Fibroblast of peridontal ligament (primary cell): Measurements from ENCODE around the gene RBPJL.

ENCODE experiments used
- DNase-seq: peaks from one replicate; pipeline ENCODE4 v3.0.0-alpha.2; 2010; ENCODE audit errors: extremely low read depth

RBPJL gene

DNA sequence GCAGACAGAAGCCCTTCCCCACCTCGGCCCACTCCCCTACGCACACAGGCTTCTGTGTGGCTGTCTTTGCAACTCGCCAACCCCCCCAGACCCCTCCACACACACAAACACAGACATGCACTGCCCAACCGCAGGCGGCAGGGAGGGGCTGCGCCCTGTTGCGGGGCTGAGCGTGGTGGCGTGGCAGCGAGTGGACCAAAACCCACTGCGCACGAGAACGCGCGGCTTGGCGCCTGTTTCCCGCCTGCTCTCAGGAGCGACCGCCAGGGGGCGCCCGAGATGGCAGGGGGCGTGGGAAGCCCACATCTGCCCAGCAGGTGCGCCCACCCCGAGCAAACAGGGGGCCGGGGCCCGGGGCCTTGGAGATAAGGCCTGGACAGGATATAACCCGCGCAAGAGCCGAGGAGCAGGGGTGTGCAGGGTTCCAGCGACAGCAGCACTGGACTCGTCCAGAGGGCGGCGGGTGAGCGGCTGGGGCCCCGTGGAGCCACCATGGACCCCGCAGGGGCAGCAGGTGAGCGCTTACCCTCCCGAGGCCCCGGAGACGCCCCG, at the start of gene RBPJL:
TSS of gene RBPJL (plus strand) at position 410 of the 552 bp plus-strand sequence. CDS start at position 493, 83 bp downstream.
- no peak for DNase-seq

DNA sequence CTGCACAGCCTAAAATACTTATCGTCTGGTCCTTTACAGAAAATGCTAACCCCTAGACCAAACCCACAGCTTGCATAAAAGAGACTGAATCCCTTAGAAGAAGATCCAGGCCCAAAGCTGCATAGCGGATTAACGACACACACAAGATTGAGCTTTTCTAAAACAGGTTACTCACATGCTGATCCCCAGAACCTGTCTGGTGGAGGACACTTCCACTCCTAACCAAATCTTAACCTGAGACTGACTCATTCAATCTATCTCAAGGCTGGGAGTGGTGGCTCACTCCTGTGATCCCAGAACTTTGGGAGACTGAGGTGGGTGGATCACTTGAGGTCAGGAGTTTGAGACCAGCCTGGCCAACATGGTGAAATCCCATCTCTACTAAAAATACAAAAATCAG, 49.5 kb upstream of the RBPJL start:
- DNase-seq = no peak

DNA sequence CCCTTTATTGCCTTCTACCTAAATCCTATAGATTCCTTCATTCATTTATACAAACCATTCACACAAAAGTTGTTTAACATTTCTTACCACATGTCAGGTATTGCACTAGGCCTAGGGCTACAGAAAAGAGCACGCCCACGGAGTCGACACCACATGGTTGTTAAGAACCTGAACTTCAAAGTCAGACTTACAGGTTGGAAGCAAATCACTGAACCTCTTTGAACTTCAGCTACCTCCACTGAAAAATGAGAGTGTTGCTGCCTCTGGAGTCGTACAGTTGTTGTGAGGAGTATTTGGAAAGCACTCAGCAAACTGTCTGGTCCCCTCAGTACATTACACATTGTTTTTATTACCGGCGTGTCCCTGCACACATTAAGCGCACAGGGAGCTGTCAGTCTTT, 48.9 kb upstream of the RBPJL start:
- no peak for DNase-seq

- no peak for DNase-seq
These were observed 48.4 kb upstream of the RBPJL start for GRCh38 chr20:45258259-45258658.

GRCh38 chr20:45258664-45259063, 48.0 kb upstream of the RBPJL start:
- no peak for DNase-seq

DNA sequence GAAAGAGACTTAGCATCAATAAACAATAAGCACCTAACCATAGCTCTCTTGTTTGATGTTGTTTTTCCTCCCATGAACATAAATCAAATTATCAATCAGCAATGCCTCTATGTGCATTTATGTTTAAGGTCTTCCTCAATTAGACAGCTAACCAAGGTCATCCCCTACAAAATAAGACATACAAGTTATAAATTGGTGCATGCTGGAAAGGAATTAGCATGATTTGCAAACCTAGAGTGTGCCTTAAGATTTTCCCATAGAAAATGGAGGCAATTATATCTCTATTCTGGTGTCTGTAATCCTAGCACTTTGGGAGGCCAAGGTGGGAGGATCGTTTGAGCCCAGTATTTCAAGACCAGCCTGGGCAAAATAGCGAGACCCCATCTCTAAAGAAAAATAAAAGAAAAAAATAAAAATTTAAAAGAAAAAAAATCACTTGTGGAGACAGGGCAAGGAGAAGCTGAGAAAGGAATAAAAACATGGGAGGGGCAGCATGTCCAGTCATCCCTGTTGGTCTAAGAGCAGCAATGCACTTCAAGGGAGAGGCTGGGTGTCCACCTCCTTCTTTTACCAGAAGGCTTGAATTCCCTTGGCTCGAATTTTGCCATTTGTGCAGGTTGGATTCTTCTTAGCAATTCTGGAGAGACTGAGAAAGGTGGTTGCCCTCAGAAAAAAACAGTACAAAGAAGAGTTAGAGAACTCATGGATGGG, 42.9 kb upstream of the RBPJL start:
- no peak for DNase-seq

DNA sequence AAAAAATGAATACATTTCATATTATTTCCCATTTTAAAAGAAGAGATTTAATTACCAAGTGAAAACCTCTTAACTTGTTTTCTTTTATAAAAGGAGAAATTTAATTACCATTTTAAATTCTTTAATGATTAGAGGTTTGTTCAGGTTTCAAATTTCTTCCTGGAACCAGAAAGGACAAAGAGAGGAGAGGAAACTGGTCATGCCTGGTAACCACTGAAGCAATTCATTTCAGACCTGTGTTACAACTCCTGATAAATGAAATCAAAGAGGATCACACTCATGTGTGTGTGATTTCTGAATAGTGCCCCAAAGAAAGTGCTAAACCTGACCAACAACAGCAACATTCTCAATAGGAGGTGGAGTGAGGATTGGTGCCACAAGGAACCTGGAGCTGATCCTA, 39.7 kb upstream of the RBPJL start:
- DNase-seq = no peak

DNA sequence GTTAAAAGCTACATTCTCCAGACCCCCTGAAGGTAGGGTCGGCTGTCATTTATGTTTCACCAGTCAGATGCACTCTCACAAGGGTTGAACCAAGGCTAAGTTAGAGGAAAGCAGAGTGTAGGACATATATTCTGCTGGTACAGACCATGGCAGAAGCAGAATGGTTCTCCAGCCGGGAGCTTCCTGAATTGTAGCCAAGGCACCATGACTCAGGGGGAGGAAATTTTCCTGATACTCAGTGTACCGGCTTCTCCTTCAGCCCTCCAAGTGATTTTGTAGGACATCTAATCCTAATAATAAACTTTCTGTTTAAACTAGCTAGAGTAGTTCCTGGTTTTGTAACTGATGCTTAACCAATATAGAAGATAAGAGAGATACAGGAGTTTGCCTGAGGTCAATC, 38.1 kb upstream of the RBPJL start:
- DNase-seq = no peak

DNA sequence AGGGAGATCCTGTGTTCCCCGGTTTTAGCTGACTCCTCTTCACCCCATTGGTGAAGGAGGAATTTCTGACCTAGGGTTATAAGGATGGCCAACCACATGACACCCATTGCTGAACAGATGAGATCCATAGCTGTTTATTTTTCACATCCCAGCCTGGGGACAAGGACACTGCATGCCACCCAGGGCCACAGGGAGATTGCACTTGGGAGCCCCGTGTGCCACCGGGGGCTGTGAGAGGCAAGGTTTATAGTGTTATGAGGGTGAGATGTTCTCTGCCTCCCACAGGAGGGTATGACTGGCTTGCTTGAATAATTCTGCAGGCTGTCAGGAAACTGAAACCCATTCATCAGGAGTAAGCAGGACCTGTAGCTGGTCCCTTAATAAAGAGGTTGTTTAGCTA, 37.6 kb upstream of the RBPJL start:
- DNase-seq = no peak

GRCh38 chr20:45269754-45270270, 36.8 kb upstream of the RBPJL start:
- DNase-seq = no peak

DNA sequence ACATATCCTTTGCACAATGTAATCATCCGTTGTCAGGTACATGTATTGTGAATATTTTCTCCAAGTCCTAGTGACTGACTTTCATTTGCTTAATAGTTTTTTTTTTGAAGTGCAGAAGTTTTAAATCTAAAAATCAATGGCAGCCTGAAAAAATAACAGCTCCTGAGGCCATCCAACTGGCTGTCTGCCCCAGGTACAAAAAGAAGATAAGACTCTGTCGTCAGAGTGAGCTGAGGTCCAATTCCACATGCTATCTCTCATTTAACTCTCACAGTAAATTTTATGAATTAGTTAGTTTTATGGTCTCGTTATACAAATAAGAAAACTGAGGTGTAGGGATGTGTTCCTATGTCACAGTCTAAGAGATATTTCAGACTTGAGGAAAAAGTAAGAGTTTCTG, 31.3 kb upstream of the RBPJL start:
- no peak for DNase-seq

DNA sequence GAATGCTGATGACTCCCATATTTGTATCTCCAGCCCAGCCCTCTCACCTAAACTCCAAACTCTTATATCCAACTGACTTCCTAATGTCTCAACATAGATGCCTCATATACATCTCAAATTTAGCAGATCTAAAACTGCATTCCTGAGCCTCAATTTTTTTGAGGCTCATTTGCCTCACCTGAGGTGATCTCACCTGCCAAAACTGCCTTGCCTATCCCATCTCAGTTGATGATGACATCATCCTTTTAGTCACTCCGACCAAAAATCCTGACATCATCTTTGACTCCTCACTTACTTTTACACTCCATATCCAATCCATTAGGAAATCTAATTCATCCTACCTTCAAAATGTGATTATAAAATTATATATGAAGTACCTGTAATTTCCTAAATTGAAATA, 26.6 kb upstream of the RBPJL start:
- no peak for DNase-seq

DNA sequence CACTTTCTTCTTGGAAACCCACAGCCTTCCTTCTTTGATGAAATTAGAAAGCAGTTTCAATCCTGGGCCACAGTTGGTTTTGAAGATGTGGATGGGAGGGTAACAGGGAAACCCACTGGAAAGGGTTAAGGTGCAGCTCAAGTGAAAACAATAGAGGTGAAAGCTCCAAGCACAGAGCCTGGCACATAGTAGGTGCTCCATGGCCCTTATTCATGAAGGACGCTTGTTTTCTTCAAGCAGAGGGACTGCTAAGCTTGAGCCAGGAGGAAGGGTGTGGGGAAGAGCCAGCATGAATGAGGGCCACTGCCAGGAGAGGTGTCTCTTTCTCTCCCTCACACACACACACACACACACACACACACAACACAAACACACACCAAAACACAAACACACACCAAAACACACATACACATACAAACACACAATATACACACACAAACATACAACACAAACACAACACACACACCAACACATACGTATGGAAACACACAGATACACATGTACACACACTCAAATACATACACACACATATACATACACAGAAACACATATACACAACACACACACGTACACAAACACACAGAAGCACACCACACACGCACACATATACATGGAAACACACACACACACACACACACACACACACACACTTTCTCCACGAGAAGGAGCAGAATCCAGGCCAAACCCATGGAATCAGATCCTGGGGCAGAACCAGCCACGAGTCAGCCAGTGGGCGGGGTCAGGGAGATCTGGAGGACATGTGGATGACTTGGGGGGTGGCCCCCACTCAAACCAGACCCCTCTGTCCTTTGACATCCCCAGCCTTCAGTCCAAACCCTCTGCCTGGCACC, 23.7 kb upstream of the RBPJL start:
- no peak for DNase-seq

GRCh38 chr20:45283551-45284057, 23.0 kb upstream of the RBPJL start:
- no peak for DNase-seq

DNA sequence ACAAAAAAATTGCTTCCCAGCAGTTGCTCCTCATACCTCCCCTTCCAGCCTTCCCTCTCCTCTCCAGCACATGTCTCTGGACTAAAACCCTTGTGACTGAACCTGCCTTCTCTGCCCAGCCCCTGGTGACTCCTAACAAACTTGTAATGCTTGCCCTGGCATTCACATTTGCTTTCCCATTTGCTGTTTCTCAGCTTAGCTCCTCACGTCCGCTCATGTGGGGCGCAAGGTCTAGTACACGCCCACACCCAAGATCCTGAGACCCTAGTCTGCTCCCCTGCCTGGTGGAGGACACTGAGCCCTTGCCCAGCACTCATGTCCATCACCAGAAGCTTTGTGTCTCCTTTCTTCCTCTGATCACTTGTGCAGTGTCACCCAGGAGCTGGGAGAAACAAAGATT, 18.3 kb upstream of the RBPJL start:
- DNase-seq = no peak

- DNase-seq = no peak
These were observed 17.8 kb upstream of the RBPJL start for GRCh38 chr20:45288860-45289259.

GRCh38 chr20:45289942-45290676, 16.5 kb upstream of the RBPJL start:
- DNase-seq = no peak

- DNase-seq = peak; percentile 79
These were observed 15.8 kb upstream of the RBPJL start for GRCh38 chr20:45290677-45291355.

DNA sequence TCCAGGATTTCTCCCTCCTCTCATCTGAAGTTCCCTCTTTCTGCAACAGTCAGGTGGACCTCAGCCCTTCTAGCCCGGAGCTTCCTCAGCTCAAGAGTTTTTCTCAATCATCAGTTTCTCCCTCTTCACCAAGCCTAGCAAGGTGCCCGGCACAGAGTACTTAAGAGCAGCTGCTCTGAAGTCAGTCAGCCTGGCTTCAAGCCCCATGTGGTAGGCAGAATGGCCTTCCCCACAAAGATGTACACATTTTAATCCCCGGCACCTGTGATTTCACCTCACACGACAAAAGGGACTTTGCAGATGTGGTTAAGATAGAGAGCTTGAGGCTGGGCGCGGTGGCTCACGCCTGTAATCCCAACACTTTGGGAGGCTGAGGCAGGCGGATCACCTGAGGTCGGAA, 15.1 kb upstream of the RBPJL start:
- DNase-seq = no peak

DNA sequence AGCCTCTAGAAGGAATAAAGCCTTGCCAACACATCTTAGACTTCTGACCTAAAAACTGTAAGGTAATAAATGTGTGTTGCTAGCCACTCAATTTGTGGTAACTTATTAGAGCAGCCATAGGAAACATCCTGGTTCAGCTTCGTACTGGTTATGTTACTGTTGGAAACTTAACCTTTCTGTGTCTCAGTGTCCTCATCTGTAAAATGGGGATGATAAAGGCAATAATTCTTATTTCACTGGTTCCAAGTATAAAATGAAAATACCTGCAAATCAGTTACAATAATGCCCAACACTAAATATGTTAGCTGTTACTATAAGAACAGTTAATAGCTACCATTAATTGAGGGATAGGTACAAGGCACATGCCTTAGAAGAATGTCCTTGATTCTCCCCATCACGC, 14.3 kb upstream of the RBPJL start:
- no peak for DNase-seq
